ENCODE data around the gene ZHX3. TPM values are rescaled to one million over a fixed set of nuclear protein-coding genes. Genes with fewer than 3 reads are reported as not detected.

The ZHX3 gene
- total and polyA plus RNA-seq, 2 of the 13 experiments (the other 11 are each of a cell fraction or from before 2014, with no cell fraction given): 8.4 to 11.7 TPM

GRCh38 chr20:41167481-41168253, 149.9 kb downstream of the ZHX3 start:
- no TSS peak for BruUV-seq (replicated peaks)
- Histone ChIP-seq H4K20me1 (ENCODE audit: insufficient read depth, low read length) (0 out of 2 replicates have a peak, but pooled peaks cover 1% of the 10 kb centered on the region), H3K4me3 (replicated peaks in 1 of 3; ENCODE audit: insufficient read depth in 1 of 3, low read depth in 2 of 3, low read length in 3 of 3) (no peak overlapping the region), H3K9me3 (ENCODE audit: low read length) (no peaks in the 10 kb centered on the region), H3K36me3 (replicated peaks in 1 of 2; ENCODE audit: control insufficient read depth in 1 of 2, insufficient read depth in 2 of 2, low read length in 2 of 2) (peaks cover 84 to 96% of the 10 kb centered on the region in 2 experiments), H3K27me3 (ENCODE audit: control insufficient read depth in 1 of 2, insufficient read depth in 2 of 2, low read length in 2 of 2) (no peaks in the 10 kb centered on the region), H3K27ac (ENCODE audit: extremely low read length, insufficient read depth, low read length) (no peak overlapping the region), H3K9ac (ENCODE audit: insufficient read depth, low read depth, low read length) (no peak overlapping the region), H2AFZ (ENCODE audit: low read length) (no peak overlapping the region), H3K4me2 (ENCODE audit: low read depth, low read length) (no peak overlapping the region), H3K79me2 (ENCODE audit: insufficient read depth, low read length) (no peaks in the 10 kb centered on the region), H3K4me1 (ENCODE audit: insufficient read depth, low read length) (no peaks in the 10 kb centered on the region)
- intact Hi-C loops (cut with micrococcal nuclease; ENCODE audit: unreplicated experiment): no loop called here
- TF ChIP-seq AGO2 (optimal IDR thresholded peaks at IDR 0.05; ENCODE audit: low read depth, low read length): peak; percentile 39
- no peak for TF ChIP-seq MAF1 (CRISPR knock-in tag; IDR thresholded peaks at IDR 0.05; ENCODE audit: borderline replicate concordance)
- 0 out of 2 replicates have a peak, but pooled peaks have one; percentile 23 for TF ChIP-seq TOPORS (CRISPR knock-in tag; IDR thresholded peaks at IDR 0.05)
- TF ChIP-seq PHF8 (CRISPR knock-in tag; IDR thresholded peaks at IDR 0.05): 0 out of 2 replicates have a peak, but pooled peaks have one; percentile 5
- ChIA-PET POLR2A (no interaction called here), CTCF (ENCODE audit: low intra/inter-chr PET ratio, low total read pairs) (no interaction called here)
- ATAC-seq: no peak
- 98% methylated on average over 11 of the region's 11 CpGs for WGBS (ENCODE audit: low lambda C conversion rate)
- no peak for DNase-seq (ENCODE audit: low spot score)
- FAIRE-seq: no peak
- in situ Hi-C loops (cut with HindIII; ENCODE audit: extremely low pct_ligation_motif_present, low pct_unique_long_range_greater_than_20kb): no loop called here

- H3K9me3 ChIP-seq (ENCODE audit: low read length): no peaks in the 10 kb centered on the region
- no peaks in the 10 kb centered on the region for H3K79me2 ChIP-seq (ENCODE audit: insufficient read depth, low read length)
- intact Hi-C loops (cut with micrococcal nuclease; ENCODE audit: unreplicated experiment): no loop called here
- H3K4me2 ChIP-seq (ENCODE audit: low read depth, low read length): no peak overlapping the region
- H3K27me3 ChIP-seq (ENCODE audit: control insufficient read depth in 1 of 2, insufficient read depth in 2 of 2, low read length in 2 of 2): no peaks in the 10 kb centered on the region
- in situ Hi-C loops (cut with HindIII; ENCODE audit: extremely low pct_ligation_motif_present, low pct_unique_long_range_greater_than_20kb): no loop called here
- H3K4me1 ChIP-seq (ENCODE audit: insufficient read depth, low read length): no peaks in the 10 kb centered on the region
- BruUV-seq (replicated peaks): no TSS peak
- no peak overlapping the region for H2AFZ ChIP-seq (ENCODE audit: low read length)
- DNase-seq (ENCODE audit: low spot score) (no peak), FAIRE-seq (no peak), ATAC-seq (peak; percentile 13)
- H3K4me3 ChIP-seq (replicated peaks in 1 of 3; ENCODE audit: insufficient read depth in 1 of 3, low read depth in 2 of 3, low read length in 3 of 3): no peak overlapping the region
- TF ChIP-seq POLR2A (IDR thresholded peaks at IDR 0.05; ENCODE audit: insufficient read depth in 1 of 2, low read depth in 2 of 2, low read length in 2 of 2) (0 out of 4 replicates have a peak, but pooled peaks of 1 of the 2 experiments have one; percentile 10), GATA4 (IDR thresholded peaks at IDR 0.05; ENCODE audit: borderline replicate concordance, low read depth) (no peak), TEAD3 (CRISPR knock-in tag; optimal IDR thresholded peaks at IDR 0.05; ENCODE audit: borderline replicate concordance) (peak; percentile 56)
- H3K9ac ChIP-seq (ENCODE audit: insufficient read depth, low read depth, low read length): no peak overlapping the region
- ChIA-PET CTCF (ENCODE audit: low intra/inter-chr PET ratio, low total read pairs) (no interaction called here), POLR2A (no interaction called here)
- H4K20me1 ChIP-seq (ENCODE audit: insufficient read depth, low read length): no peaks in the 10 kb centered on the region
- 95% methylated on average over 3 of the region's 3 CpGs for WGBS (ENCODE audit: low lambda C conversion rate)
- H3K27ac ChIP-seq (ENCODE audit: extremely low read length, insufficient read depth, low read length): no peak overlapping the region
- peaks cover 84 to 96% of the 10 kb centered on the region in 2 experiments for H3K36me3 ChIP-seq (replicated peaks in 1 of 2; ENCODE audit: control insufficient read depth in 1 of 2, insufficient read depth in 2 of 2, low read length in 2 of 2)
Measured at GRCh38 chr20:41167118-41167470, 150.4 kb downstream of the ZHX3 start.
